HG03575 (cell line): ENCODE data around the gene PHEX.
A peak's percentile ranks its signal among the peaks of the same experiment; 100 is the strongest.

Experiments
- ATAC-seq: cut with Tn5 transposase; IDR thresholded peaks from one replicate; pipeline ENCODE4 v1.9.1; 2021; ENCODE audit not compliant: unreplicated experiment, insufficient number of reproducible peaks, low FRiP score; ENCODE audit errors: extremely low read depth

PHEX gene

DNA sequence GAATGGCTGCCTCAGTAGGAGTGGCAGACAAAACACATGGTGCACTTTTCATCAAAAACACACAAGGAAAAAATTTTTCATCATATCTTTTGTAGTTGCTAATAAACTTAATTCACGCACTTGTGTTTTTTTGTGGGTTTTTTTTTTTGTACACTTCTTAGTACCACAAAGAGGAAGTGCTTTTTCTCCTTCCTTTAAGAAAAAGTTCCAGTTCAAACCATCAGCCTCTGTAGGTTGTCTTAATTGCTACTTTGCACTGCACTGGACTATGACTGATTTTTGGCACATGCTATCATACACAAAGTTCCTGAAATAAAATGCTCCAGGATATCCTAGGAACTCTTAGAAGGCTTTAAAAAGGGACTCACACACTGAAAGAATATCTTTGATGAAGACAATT lies at the start of gene PHEX:
PHEX (plus strand) TSS at position 242 of the 400 bp plus-strand sequence. CDS start 681 bp downstream, outside the sequence.
- ATAC-seq = no peak

- peak; percentile 86 for ATAC-seq
Observed at GRCh38 chrX:21985332-21985777, 46.8 kb upstream of the PHEX start.

DNA sequence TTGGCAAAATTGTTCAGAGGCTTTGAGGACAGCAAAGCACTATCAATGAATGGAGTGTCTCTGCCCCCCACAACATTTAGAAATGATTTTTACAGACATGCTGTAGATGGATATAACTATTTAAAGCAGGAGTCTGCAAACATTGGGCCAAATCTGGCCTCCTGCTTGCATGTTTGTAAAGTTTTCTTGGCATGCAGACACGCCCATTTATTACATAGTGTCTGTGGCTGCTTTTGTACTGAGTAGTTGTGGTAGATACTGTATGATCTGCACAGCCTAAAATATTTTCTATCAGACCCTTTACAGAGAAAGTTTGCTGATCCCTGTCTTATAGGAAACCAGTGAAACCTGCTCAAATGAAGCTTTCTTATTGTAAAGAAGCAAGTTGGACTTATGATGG lies 45.5 kb upstream of the PHEX start:
- no peak for ATAC-seq

GRCh38 chrX:21989384-21989783 lies 42.7 kb upstream of the PHEX start:
- ATAC-seq = no peak

DNA sequence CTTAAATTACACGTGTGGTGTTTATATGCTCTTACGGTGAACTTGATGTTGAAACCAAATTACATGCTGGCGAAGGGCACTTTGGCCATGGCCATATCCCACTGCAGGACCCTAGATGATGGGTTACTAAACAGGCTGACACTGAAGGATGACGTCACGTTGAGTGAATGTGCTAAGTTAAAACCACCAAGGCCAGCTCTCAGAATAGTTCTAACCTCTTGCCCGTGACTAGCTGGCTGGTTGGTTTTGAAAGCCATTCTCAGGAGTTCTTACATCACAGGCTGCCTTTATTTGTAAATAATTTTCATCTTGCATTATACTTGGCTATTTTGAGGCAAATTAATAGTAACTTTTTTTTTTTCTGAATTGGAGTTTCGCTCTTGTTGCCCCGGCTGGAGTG lies 41.3 kb upstream of the PHEX start:
- ATAC-seq = no peak

- no peak for ATAC-seq
Observed at GRCh38 chrX:21991504-21991903, 40.6 kb upstream of the PHEX start.

GRCh38 chrX:21993265-21993664 lies 38.9 kb upstream of the PHEX start:
- peak; percentile 80 for ATAC-seq

- no peak for ATAC-seq
Observed at GRCh38 chrX:21996872-21997455, 35.2 kb upstream of the PHEX start.

GRCh38 chrX:21998037-21998436 lies 34.1 kb upstream of the PHEX start:
- ATAC-seq = no peak

DNA sequence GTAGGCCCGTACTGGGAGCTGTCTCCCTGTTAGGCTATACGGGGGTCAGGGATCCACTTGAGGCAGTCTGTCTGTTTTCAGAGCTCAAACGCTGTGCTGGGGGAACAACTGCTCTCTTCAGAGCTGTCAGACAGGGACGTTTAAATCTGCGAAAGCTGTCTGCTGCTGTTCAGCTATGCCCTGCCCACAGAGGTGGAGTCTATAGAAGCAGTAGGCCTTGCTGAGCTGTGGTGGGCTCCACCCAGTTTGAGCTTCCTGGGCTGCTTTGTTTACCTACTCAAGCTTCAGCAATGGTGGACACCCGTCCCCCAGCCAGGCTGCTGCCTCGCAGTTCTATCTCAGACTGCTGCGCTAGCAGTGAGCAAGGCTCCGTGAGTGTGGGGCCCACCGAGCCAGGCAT lies 27.3 kb upstream of the PHEX start:
- ATAC-seq = no peak

DNA sequence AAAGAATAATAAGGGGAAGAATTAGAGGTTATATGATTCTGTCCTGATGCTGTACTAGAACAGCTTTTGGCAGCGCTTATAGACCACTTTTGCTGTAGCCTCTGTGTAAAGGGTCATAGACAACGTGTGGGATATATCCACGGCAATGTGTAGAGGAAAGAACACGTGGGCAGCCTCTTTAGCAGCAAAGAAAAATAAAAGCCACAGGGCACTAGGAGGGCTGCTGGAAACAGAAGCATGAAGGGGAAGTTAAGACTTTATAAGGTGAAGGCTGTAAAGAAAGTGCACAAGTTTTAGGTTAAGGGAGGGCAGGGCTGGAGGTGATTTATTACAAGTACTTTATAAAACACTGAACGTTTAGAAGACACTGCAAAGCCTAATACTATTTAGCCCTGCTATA lies 20.1 kb upstream of the PHEX start:
- ATAC-seq = no peak

DNA sequence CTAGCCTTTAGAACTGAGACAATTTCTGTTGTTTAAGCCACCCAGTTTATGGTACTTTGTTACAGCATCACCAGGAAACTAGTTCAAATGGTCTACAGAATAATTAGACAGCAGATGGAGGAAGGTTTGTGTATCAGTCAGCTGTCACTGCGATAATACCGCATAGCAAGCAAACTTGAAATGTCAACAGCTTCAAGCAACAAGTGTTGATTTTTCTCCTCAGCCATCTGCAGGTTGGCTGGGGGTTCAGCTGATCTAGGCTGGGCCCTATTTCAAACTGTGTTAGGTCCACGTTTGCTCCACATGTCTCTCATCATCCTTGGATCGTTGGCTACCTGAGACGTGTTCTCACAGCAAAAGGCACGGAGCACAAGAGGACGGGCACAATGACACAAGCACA lies 19.2 kb upstream of the PHEX start:
- no peak for ATAC-seq

DNA sequence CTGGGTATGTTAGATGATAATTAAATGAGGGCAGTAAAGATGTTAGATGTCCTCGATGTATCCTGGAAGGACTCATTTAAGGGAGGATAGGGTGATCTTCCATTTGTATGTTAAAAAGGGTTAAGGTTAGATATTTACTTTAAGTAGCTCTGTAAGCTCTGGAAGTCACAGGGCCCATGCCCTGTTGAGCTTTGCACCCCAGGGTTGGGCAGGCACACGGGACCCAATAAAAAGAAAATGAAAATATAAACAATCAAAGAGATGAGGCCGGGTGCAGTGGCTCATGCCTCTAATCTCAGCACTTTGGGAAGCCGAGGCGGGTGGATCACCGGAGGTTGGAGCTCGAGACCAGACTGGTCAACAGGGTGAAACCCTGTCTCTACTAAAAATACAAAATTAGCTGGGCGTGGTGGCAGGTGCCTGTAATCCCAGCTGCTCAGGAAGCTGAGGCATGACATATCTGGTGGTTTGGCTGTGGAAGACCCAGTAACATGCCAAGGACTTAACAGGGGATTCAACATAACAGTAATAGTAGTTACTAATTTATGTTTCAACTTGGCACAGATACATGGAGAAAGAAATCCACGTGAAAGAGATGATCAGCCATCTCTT lies 16.9 kb upstream of the PHEX start:
- no peak for ATAC-seq

- no peak for ATAC-seq
Observed at GRCh38 chrX:22021751-22022324, 10.3 kb upstream of the PHEX start.

GRCh38 chrX:22024577-22024976 lies 7.5 kb upstream of the PHEX start:
- ATAC-seq = no peak

- ATAC-seq = no peak
Observed at GRCh38 chrX:22025751-22026150, 6.4 kb upstream of the PHEX start.

- no peak for ATAC-seq
Observed at GRCh38 chrX:22026731-22027130, 5.4 kb upstream of the PHEX start.

DNA sequence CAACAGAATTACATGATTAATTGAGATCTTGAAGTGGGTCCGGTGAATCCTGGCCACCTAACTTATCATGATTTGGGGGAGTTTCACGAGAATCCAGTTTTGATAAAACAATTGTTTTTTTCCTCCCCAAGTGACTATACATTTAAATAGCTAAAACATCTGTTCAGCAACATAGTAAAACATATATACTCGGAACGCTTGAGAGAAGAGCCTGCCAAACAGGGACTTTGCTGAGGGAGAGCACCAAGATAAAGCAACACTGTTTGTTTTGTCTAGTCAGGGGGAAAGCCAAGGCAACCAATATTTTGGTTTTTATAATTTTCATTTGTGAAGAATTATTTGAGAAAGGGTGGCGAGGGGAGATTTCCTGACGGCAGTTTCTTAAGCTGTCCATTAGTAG lies 381 bp downstream of the PHEX start:
- ATAC-seq = no peak

GRCh38 chrX:22033818-22034217 lies 1.7 kb downstream of the PHEX start:
- no peak for ATAC-seq

DNA sequence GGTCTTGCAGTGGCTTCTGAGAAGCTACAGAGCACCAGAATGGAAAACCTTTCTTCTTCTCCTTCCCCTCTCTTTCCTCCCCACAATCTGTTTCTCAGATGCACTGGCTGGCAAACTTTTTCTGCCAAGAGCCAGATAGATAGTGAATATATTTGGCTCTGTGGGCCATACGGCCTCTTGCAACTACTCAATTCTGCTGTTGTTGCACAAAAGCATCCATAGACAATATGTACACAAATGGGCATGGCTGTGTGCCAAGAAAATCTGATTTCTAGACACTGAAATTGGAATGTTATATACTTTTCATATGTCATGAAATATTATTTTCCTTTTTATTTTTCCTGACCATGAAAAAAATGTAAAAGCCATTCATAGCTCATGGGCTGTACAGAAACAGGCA lies 3.1 kb downstream of the PHEX start:
- no peak for ATAC-seq

DNA sequence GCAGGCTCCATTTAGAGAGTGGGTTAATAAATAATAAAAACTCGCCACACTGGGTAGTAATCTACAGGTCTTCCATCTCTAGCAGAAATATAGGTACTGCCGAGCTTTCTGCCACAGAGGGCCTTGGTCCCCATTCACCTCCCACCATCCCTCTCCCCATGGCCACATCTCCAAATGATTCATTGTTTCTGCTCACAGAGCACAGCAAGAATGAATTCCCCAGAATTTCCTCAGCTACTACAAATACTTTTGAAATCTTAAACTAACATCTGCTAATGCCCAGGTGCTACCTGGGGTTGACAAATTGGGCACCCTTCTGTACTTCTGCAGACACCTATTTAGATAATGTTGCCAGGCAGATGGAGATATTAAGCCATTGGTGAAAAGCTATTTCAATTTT lies 5.1 kb downstream of the PHEX start:
- ATAC-seq = no peak
